Measurements from ENCODE around the gene MERTK. TPM values are rescaled to one million over a fixed set of nuclear protein-coding genes. Genes with fewer than 3 reads are reported as not detected.

The MERTK gene
- total and polyA plus RNA-seq, 2 of the 13 experiments (the other 11 are each of a cell fraction or from before 2014, with no cell fraction given), result 37.3 to 44.7 TPM

DNA sequence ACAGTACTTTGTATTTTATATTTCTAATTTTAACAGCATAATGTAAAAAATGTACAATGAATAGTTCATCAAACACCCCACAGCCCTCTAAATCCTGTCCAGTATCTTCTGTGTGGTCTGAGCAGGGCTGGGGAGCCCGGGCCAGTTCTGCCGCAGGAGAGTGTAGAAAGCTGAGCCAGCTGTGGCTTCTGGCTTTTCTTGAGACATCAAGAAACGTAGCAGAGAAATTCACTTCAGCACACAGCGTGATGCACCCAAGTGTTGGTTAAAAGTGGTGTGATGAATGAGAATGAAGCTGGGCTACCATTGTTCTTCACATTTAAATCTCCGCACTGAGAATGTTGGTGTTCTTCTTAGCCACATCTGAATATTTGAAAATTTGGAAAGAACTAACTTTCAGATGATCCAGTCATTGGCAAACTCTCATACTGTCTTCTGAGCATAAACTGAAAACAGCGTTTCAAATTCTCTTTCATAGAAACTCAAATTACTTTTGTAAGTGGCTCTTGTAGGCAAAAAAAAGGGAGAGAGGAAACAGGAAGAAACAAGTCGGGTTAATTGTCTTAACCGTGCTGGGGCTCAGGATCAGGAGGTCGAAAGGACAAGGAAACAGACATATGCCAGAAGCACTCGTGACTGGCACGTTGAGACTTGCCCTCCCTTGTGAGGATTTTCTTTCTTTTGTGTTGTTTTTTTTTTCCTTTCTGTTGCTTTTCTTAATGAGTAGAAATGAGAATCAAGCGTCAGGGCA is 133.2 kb downstream of the MERTK start:
- peaks cover 4% of the 10 kb centered on the region; the same call in 1 of the 2 replicates for H3K9me3 ChIP-seq (ENCODE audit: low read length)
- no peak overlapping the region for H3K9ac ChIP-seq (ENCODE audit: insufficient read depth, low read depth, low read length)
- no peak for FAIRE-seq
- WGBS (ENCODE audit: low lambda C conversion rate), result 42% methylated on average over 12 of the region's 12 CpGs
- peak overlapping the region; percentile 67 for H2AFZ ChIP-seq (ENCODE audit: low read length)
- no peak for DNase-seq (ENCODE audit: low spot score)
- in situ Hi-C loops (cut with HindIII; ENCODE audit: extremely low pct_ligation_motif_present, low pct_unique_long_range_greater_than_20kb), result no loop called here
- H3K4me2 ChIP-seq (ENCODE audit: low read depth, low read length), result peak overlapping the region; percentile 21
- BruUV-seq (replicated peaks), result no TSS peak
- TF ChIP-seq, protein P1, sequence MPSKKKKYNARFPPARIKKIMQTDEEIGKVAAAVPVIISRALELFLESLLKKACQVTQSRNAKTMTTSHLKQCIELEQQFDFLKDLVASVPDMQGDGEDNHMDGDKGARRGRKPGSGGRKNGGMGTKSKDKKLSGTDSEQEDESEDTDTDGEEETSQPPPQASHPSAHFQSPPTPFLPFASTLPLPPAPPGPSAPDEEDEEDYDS (CRISPR knock-in tag; IDR thresholded peaks at IDR 0.05), result no peak
- TF ChIP-seq CREB1 (IDR thresholded peaks at IDR 0.05) (no peak), CREB1 (CRISPR knock-in tag; IDR thresholded peaks at IDR 0.05) (no peak), ZNF777 (CRISPR knock-in tag; IDR thresholded peaks at IDR 0.05) (no peak), NFE2 (CRISPR knock-in tag; IDR thresholded peaks at IDR 0.05) (no peak)
- intact Hi-C loops (cut with micrococcal nuclease; ENCODE audit: unreplicated experiment), result no loop called here
- no peaks in the 10 kb centered on the region for H3K27me3 ChIP-seq (ENCODE audit: control insufficient read depth in 1 of 2, insufficient read depth in 2 of 2, low read length in 2 of 2)
- H3K4me1 ChIP-seq (ENCODE audit: insufficient read depth, low read length), result peaks cover 18% of the 10 kb centered on the region
- ATAC-seq, result peak; percentile 57
- ChIA-PET CTCF (ENCODE audit: low intra/inter-chr PET ratio, low total read pairs) (no interaction called here), POLR2A (interaction anchor here (0.7 kb wide), 1 partner anchor 147 kb away, joined by 3 read pairs; no protein-coding TSS in a partner anchor)
- no peak overlapping the region for H3K4me3 ChIP-seq (replicated peaks in 1 of 3; ENCODE audit: insufficient read depth in 1 of 3, low read depth in 2 of 3, low read length in 3 of 3)
- H4K20me1 ChIP-seq (ENCODE audit: insufficient read depth, low read length), result no peaks in the 10 kb centered on the region
- peaks cover 4 to 13% of the 10 kb centered on the region in 2 experiments; a peak in 4 of 5 replicates for H3K36me3 ChIP-seq (replicated peaks in 1 of 2; ENCODE audit: control insufficient read depth in 1 of 2, insufficient read depth in 2 of 2, low read length in 2 of 2)
- H3K79me2 ChIP-seq (ENCODE audit: insufficient read depth, low read length), result no peaks in the 10 kb centered on the region
- no peak overlapping the region for H3K27ac ChIP-seq (ENCODE audit: extremely low read length, insufficient read depth, low read length)

GRCh38 chr2:112032224-112032586 is 133.8 kb downstream of the MERTK start:
- no peak overlapping the region for H3K27ac ChIP-seq (ENCODE audit: extremely low read length, insufficient read depth, low read length)
- intact Hi-C loops (cut with micrococcal nuclease; ENCODE audit: unreplicated experiment), result no loop called here
- peak overlapping the region; percentile 21; the same call in 1 of the 2 replicates for H3K4me2 ChIP-seq (ENCODE audit: low read depth, low read length)
- ATAC-seq (peak; percentile 56), DNase-seq (ENCODE audit: low spot score) (no peak), FAIRE-seq (no peak)
- 62% methylated on average over 4 of the region's 4 CpGs for WGBS (ENCODE audit: low lambda C conversion rate)
- peaks cover 4% of the 10 kb centered on the region; the same call in 1 of the 2 replicates for H3K9me3 ChIP-seq (ENCODE audit: low read length)
- no TSS peak for BruUV-seq (replicated peaks)
- in situ Hi-C loops (cut with HindIII; ENCODE audit: extremely low pct_ligation_motif_present, low pct_unique_long_range_greater_than_20kb), result no loop called here
- POLR2A ChIA-PET, result interaction anchor here (0.7 kb wide), 1 partner anchor 147 kb away, joined by 3 read pairs; no protein-coding TSS in a partner anchor
- no peaks in the 10 kb centered on the region for H4K20me1 ChIP-seq (ENCODE audit: insufficient read depth, low read length)
- peaks cover 4 to 11% of the 10 kb centered on the region in 2 experiments; a peak in 3 of 5 replicates for H3K36me3 ChIP-seq (replicated peaks in 1 of 2; ENCODE audit: control insufficient read depth in 1 of 2, insufficient read depth in 2 of 2, low read length in 2 of 2)
- H2AFZ ChIP-seq (ENCODE audit: low read length), result peak overlapping the region; percentile 67
- no peak overlapping the region for H3K4me3 ChIP-seq (replicated peaks in 1 of 3; ENCODE audit: insufficient read depth in 1 of 3, low read depth in 2 of 3, low read length in 3 of 3)
- CTCF ChIA-PET (ENCODE audit: low intra/inter-chr PET ratio, low total read pairs), result no interaction called here
- no peaks in the 10 kb centered on the region for H3K79me2 ChIP-seq (ENCODE audit: insufficient read depth, low read length)
- H3K4me1 ChIP-seq (ENCODE audit: insufficient read depth, low read length), result peaks cover 18% of the 10 kb centered on the region
- no peak overlapping the region for H3K9ac ChIP-seq (ENCODE audit: insufficient read depth, low read depth, low read length)
- TF ChIP-seq, protein P2, sequence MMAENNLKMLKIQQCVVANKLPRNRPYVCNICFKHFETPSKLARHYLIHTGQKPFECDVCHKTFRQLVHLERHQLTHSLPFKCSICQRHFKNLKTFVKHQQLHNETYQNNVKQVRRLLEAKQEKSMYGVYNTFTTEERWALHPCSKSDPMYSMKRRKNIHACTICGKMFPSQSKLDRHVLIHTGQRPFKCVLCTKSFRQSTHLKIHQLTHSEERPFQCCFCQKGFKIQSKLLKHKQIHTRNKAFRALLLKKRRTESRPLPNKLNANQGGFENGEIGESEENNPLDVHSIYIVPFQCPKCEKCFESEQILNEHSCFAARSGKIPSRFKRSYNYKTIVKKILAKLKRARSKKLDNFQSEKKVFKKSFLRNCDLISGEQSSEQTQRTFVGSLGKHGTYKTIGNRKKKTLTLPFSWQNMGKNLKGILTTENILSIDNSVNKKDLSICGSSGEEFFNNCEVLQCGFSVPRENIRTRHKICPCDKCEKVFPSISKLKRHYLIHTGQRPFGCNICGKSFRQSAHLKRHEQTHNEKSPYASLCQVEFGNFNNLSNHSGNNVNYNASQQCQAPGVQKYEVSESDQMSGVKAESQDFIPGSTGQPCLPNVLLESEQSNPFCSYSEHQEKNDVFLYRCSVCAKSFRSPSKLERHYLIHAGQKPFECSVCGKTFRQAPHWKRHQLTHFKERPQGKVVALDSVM (CRISPR knock-in tag; IDR thresholded peaks at IDR 0.05), result no peak
- TF ChIP-seq ZNF362 (CRISPR knock-in tag; IDR thresholded peaks at IDR 0.05; ENCODE audit: borderline replicate concordance) (0 out of 2 replicates have a peak, but pooled peaks have one; percentile 3), ZNF724P (CRISPR knock-in tag; IDR thresholded peaks at IDR 0.05; ENCODE audit: borderline replicate concordance) (no peak)
- H3K27me3 ChIP-seq (ENCODE audit: control insufficient read depth in 1 of 2, insufficient read depth in 2 of 2, low read length in 2 of 2), result no peaks in the 10 kb centered on the region
